Stimulated activated CD4-positive, alpha-beta T cell treated with anti-CD3 and anti-CD28 coated beads, Interleukin-4, amount 100 ng/mL, for 1 hour (primary cell): Measurements from ENCODE around the gene TMEM179.

Experiments used
- DNase-seq: peaks from one replicate; pipeline ENCODE4 v3.0.0-alpha.2; 2020

The TMEM179 gene

GRCh38 chr14:104567141-104567956, 37.2 kb downstream of the TMEM179 start:
- DNase-seq = no peak

DNA sequence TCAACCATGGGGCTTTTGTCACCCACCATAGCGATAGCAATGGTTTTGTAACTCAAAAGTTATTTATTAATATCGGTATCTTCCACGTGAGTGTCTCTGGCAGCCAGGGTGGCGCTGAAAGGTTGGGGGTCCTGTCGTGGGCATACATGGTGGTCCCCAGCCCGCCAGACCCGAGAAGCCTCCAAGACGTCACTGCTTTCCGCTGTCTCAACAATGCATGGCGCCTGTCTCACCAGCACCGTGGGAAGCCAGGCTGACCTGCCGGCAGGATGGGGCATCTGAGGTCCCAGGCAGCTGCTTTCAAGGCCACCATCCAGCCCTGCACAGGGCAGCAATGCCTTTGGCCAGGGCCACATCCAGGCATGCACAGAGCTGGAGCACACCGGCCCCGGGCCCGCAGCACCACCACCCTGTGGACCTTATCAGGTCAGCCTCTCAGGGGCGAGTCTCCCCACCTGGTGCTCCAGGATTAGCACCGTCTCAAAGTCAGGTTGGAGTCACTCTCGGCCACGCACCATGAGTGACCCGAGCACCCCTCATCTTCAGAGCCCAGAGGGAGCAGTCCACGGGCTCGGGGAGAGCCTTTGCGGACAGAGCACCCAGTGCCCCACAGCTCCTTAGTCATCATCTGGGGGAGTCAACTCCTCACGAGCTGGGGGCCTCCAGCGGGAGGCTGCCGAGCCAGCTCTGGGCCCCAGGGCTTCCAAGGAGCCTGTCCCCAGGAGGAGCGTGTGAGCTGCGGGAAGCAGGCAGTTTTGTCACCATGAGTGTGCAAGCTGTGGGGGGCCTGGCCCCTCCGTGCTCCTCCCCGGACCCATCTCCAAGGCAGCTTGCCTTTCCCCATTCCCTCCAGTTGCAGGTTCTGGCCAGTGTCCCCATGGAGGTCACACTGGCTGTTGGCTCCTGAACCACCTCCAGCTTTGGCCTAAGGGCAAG, 39.6 kb downstream of the TMEM179 start:
- no peak for DNase-seq

DNA sequence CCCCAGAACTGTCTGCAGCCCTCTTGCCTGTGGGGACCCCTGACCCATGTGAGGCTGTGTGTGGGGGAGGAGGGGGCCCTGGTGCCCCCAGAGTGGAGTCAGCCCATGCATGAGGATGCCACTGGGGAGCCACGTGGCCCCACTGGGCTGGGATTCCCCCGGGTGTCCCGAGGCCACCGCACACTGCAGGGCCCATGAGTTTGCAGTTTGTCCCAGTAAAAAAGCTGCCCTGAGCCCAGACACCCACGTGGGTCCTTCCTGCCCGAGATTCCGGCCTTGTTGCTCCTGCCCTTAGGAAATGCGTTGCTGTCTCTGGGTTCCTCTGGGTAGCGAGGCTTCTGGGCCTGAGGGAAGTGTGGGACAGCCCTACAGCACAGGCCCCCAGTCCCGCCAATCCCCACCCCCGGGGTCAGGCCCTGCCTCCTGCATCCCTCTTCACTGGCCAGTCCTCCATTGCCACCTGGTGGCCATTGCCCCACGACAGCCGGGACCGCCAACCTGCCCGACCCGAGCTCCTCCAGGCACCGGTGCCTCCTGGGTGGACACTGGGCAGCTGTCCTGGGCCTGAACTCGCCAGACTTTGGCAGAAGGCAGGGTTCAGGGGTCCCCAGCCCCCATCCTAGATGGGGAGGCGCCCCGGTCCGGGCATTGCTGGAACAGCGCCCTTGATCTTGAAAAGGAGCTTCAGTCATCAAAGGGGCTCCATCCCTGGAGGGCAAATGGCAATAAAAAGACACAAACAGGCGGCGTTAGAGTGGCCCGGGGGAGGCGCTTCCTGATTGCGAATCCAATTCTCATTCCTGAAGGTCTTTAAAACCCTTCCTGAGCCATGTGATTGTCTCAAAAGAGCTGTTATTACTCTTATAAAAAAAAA, 40.6 kb downstream of the TMEM179 start:
- DNase-seq = peak; percentile 66

DNA sequence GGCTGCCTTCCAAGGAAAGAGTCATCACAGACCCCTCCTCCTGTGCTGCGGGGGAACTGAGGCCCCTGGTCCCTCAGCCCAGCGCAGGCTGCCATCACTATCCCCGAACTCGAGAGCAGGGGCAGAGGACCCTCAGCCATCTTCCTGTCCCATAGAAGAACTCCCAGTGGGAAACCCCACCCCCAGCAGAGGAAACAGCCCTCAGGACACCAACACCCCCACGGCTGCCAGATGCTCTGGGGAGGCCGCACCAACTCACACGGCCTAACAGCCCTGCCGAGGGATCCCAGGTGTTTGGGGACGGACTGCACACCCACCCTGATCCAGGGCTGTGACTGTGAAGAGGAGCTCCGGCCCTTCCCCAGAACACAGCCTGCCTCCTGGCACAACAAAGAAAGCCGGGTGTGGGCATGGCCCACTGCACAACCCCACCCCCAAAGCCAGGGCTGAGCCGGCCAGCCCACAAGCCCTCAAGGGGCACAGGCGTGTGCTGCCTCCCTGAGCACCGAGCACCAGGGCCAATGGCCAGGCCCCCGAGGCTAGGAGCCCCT, 41.3 kb downstream of the TMEM179 start:
- no peak for DNase-seq

GRCh38 chr14:104562606-104563005, 42.0 kb downstream of the TMEM179 start:
- no peak for DNase-seq

DNA sequence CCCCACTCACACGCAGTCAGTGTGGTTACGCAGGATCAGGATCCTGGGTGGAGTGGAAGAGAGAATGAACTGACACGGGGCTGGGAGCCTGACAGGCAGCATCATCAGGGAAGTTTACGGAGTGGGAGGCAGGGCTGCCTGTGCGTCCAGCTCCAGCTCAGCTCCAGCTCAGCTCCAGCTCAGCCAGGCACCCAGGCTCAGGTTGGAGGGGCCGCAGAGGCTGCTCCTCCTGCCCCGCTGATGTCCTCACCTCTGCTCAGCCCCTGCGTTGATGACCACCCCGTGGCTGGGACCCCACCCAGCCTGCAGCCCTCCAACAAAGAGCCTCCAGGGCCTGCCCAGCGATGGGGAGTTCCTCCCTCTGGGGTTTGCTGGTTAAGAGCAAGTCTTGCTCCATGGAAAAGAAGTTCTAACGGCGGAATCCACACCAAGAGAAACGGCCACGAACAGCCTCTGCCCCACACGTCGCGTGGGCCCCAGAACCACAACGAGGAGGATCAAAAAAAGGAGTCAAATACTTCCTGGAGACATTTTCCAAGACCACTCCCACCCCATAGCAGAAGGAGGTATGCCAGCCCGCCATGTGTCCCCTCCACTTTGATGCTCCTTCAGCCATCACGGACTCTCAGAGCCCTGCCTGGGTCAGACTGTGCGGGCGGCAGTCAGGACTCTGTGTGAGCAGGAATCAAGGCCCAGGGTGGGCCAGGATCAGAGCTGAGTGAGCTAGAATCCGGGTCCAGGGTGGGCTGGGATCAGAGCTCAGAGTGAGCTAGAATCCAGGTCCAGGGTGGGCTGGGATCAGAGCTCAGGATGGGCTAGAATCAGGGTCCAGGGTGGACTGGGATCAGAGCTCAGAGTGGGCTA, 42.7 kb downstream of the TMEM179 start:
- DNase-seq = no peak

- DNase-seq = no peak
These were observed 43.4 kb downstream of the TMEM179 start for GRCh38 chr14:104561124-104561557.

DNA sequence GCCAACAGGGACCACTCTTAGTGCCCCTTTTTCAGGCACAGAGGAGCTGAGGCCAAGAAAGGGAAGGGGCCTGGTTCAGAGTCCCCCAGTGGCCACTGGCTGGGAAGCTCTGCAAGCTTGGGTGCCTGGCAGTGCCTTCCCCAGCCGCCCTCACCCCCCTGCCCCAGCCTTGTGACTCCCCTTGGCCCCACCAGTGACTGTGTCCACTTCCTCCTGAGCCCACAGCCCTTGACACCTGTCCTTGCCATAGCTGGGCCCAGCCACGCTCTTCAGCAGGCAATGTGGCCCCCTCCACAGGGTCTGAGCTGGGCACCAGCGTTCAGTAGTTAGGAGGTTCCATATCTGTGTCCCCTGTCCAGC, 44.0 kb downstream of the TMEM179 start:
- DNase-seq = no peak

DNA sequence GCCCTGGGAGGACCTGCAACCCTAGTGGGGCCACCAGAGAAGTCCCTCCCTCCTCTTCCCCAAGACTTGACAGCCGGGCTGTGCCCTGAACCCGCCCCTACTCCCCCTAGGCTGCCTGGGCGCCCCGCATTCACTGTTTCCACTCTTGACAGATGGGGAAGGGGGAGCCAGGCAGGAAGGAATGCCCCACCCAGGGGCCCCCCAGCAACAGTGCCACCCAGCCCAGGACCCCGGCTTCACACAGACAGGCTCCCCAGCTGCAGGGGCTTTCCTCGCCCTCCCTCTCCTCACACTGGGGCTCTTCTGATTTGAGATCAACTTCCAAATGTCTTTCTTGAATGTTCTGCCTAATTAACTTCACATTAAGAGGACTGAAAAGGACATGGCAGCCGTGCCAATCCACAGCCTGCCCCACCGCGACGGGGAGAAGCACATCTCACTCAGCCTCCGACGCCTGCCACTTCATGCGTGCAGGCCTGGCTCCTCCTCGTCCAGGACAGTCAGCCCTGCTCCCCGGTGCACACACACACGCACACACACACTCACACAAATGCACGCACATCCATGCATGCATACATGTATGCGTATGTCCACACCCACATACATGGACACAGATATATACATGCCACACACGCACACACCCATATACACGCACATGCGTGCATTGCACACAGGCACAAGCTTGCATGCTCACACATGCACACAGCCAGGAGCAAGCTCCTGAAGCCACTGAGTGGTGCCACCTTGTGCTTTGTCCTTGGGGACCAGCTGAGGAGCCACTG, 44.6 kb downstream of the TMEM179 start:
- DNase-seq = no peak

- no peak for DNase-seq
These were observed 45.4 kb downstream of the TMEM179 start for GRCh38 chr14:104559028-104559803.

DNA sequence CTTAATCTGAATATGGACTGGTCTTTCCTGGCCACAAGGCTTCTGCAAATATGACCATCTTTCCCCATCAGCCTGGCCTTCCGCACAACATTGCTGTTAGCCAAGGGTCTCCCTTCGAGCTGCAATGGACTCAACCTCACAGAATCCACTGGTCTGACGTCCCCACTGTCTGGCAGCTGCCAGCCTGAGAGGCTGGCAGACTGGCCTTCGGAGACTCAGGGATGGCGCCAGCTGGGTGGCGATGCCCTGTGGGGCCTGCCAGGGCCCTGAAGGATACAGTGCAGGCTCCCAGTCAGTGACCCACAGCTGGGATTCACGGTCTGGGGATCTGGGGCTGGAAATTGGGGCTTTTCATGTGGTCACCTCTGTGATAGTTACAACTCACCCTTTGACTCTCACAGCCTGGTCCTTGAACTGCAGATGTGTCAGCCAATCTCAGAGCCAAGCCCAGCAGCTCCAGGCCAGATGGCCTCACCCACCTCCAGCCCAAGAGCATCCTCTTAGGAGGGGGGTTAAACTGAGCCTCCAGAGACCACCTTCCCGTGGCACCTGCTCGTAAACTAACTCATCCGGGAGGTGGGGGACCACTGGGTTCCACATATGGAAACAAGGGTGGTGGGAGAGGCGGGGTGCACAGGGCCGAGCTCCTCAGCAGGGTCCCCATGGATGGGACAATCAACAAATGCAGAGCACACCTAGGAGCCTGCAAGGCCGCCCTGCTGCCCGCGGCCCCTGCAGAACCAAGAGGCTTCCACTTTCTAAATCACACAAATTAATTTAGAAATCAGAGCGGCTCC, 46.1 kb downstream of the TMEM179 start:
- DNase-seq = no peak

- no peak for DNase-seq
These were observed 46.8 kb downstream of the TMEM179 start for GRCh38 chr14:104557766-104558165.

DNA sequence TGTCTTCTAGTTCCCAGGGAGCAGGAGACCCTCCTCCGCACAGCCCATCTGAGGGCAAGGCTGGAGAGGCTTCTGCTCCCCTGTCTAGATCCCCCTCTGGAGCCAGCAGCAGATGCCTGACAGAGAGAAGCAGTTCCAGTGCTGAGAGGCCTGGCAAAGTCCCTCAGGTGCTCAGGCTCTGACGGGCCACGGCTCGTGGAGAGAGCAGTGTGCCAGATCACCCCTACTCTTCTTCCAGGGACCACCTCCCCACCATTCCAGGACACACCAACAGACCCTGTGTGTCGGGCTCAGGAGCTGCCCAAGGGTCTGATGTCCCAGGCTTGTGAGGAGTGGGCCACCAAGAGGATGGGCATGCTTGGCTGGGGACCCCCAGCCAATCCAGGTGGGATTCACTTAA, 47.5 kb downstream of the TMEM179 start:
- DNase-seq = no peak

DNA sequence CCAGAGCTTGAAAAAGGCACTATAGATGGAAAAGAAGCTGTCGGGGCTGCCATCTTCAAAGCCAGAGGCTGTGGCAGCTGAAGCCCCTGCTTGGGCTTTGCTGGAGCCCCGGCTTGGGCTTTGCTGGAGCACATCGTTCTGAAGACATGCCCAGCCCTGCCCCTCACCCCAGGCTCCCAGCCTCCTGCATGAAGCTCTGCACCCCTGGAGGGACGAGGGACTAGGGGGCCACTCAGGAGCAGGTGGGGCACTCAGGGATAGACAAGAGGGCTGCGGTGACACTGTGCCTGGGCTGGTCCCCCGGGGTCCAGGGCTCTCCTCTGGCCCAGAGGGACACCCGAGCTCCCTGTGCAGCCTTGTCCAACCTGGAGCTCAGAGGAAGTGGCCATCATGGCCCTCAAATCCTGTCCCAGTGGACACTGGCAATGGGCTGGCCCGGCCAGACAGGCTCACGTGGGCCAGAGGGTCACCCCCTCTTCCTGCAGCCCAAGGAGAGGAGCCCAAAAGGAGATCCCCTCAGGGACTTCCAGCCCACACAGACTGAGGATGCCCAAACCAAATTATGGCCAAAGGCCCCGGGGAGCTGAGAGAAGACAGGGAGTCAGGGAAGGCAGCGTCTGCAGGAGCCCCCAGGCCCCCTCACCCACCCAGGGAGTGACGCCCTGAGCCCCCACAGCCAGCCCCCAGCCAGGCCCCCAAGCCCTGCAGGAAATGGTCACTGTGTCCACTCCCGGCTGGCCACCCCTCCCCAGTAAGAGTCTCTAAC, 48.1 kb downstream of the TMEM179 start:
- DNase-seq = no peak

GRCh38 chr14:104555430-104556255, 48.9 kb downstream of the TMEM179 start:
- no peak for DNase-seq

GRCh38 chr14:104554608-104555429, 49.8 kb downstream of the TMEM179 start:
- DNase-seq = no peak
